RWPE2 (cell line): ENCODE data around the gene DECR2.

Experiments
- ATAC-seq: fragments of 200-7000 bp; cut with Tn5 transposase; 3 replicates; pipeline ENCODE4 v1.9.1; 2021; ENCODE audit warnings: low read depth
- DNase-seq: peaks from one replicate; pipeline ENCODE4 v3.0.0-alpha.2; 2020; ENCODE audit warnings: low spot score
- H3K27ac ChIP-seq: fragments of 450-650 bp; 2 replicates; pipeline ENCODE4 v1.5.1; 2017; ENCODE audit warnings: mild to moderate bottlenecking; ENCODE audit not compliant: poor library complexity, severe bottlenecking
- H3K27me3 ChIP-seq: fragments of 250-450 bp; sonication (Bioruptor Pico); 2 replicates; pipeline ENCODE4 v1.5.1; 2021; ENCODE audit warnings: mild to moderate bottlenecking, moderate library complexity; ENCODE audit not compliant: insufficient read depth, poor library complexity, severe bottlenecking
- H3K36me3 ChIP-seq: fragments of 250-450 bp; sonication (Bioruptor Pico); 2 replicates; pipeline ENCODE4 v1.5.1; 2020; ENCODE audit warnings: low read depth, mild to moderate bottlenecking, moderate library complexity
- H3K4me1 ChIP-seq: fragments of 250-450 bp; sonication (Bioruptor Pico); 2 replicates; pipeline ENCODE4 v1.5.1; 2021; ENCODE audit warnings: mild to moderate bottlenecking, moderate library complexity; ENCODE audit not compliant: insufficient read depth, poor library complexity, severe bottlenecking
- H3K4me3 ChIP-seq: fragments of 250-450 bp; sonication (Bioruptor Pico); 2 replicates; pipeline ENCODE4 v1.5.1; 2021; ENCODE audit warnings: mild to moderate bottlenecking, moderate library complexity; ENCODE audit not compliant: severe bottlenecking
- H3K9me3 ChIP-seq: fragments of 250-450 bp; sonication (Bioruptor Pico); 2 replicates; pipeline ENCODE4 v1.5.1; 2021; ENCODE audit warnings: mild to moderate bottlenecking, moderate library complexity; ENCODE audit not compliant: severe bottlenecking
- TF ChIP-seq, protein P1 (sequence below): fragments of 450-650 bp; IDR thresholded peaks from one replicate; pipeline ENCODE4 v1.5.1; 2017; ENCODE audit warnings: mild to moderate bottlenecking, moderate library complexity; ENCODE audit not compliant: poor library complexity, severe bottlenecking

Gene DECR2

DNA sequence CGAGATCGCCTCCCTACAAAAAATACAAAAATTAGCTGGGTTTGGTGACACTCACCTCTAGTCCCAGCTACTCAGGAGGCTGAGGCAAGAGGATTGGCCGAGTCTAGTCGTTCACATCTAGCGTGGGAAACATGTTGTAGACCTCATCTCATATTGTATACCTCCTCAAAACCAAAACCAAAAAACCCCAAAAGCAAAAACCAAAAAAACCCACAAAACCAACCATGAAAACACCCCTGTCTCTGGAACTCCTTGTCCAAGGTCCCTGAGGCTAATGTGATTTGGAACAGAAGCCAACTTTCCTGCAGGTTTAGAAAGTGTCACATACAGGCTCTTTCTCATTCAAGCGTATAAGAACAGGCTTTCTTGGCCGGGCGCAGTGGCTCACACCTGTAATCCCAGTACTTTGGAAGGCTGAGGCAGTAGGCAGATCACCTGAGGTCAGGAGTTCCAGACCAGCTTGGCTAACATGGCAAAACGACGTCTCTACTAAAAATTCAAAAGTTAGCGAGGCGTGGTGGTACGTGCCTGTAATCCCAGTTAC lies 52.8 kb downstream of the DECR2 start:
- ATAC-seq: no peak
- H3K4me1 ChIP-seq: no peaks in the 10 kb centered on the region
- H3K27ac ChIP-seq: no peak overlapping the region
- TF ChIP-seq, protein P1, sequence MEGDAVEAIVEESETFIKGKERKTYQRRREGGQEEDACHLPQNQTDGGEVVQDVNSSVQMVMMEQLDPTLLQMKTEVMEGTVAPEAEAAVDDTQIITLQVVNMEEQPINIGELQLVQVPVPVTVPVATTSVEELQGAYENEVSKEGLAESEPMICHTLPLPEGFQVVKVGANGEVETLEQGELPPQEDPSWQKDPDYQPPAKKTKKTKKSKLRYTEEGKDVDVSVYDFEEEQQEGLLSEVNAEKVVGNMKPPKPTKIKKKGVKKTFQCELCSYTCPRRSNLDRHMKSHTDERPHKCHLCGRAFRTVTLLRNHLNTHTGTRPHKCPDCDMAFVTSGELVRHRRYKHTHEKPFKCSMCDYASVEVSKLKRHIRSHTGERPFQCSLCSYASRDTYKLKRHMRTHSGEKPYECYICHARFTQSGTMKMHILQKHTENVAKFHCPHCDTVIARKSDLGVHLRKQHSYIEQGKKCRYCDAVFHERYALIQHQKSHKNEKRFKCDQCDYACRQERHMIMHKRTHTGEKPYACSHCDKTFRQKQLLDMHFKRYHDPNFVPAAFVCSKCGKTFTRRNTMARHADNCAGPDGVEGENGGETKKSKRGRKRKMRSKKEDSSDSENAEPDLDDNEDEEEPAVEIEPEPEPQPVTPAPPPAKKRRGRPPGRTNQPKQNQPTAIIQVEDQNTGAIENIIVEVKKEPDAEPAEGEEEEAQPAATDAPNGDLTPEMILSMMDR: no peak
- no peaks in the 10 kb centered on the region; the same call in 1 of the 2 replicates for H3K36me3 ChIP-seq
- no peaks in the 10 kb centered on the region for H3K27me3 ChIP-seq
- H3K4me3 ChIP-seq: no peak overlapping the region
- H3K9me3 ChIP-seq: no peaks in the 10 kb centered on the region
- no peak for DNase-seq

DNA sequence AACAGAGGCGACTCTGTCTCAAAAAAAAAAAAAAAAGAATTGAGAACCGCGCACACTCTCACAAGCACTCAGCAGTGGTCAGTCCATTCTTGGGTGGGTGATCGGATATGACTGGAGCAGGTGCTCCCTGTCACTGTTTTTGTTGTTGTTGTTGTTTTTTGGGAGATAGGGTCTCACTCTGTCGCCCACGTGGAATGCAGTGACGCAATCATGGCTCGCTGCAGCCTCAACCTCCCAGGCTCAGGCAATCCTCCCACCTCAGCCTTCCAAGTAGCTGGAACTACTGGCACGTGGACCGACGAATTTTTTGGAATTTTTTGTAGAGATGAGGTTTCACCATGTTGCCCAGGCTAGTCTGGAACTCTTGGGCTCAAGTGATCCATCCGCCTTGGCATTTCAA lies 53.8 kb downstream of the DECR2 start:
- Histone ChIP-seq H3K27ac (no peak overlapping the region), H3K4me1 (no peaks in the 10 kb centered on the region), H3K4me3 (no peak overlapping the region), H3K9me3 (no peaks in the 10 kb centered on the region), H3K36me3 (no peaks in the 10 kb centered on the region; the same call in 1 of the 2 replicates), H3K27me3 (no peaks in the 10 kb centered on the region)
- DNase-seq (no peak), ATAC-seq (no peak)
- TF ChIP-seq, protein P1: no peak

DNA sequence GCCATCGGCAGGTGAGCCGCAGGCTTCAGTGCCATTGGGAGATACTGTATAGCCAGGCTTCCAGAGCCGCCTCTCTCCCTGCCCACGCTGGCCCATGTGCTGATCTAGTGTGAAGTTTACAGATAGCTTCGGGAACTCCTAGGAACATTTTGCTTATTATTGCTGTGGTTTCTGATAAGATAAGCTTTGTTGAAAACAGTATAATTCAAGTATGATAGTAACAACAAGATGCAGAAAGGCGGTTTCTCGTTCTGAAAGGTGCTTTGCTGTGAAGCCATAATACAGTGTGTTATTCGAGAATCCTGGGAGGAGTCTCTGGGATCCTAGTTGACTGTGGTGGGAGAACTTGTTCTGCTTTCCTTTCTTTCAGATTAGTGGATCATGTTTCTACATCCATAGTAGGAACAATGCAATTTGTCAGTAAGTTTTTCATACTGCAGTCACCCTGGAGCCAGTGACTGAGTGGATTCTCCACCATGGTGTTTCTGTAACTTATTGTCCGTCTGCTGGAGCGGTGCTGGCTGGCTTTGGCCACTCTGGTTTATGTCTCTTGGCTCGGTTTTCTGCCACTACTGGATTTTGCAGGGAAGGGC lies 55.3 kb downstream of the DECR2 start:
- ATAC-seq: 0 out of 3 replicates have a peak, but pooled peaks have one; percentile 25
- peak overlapping the region; percentile 6 for H3K27ac ChIP-seq

DNA sequence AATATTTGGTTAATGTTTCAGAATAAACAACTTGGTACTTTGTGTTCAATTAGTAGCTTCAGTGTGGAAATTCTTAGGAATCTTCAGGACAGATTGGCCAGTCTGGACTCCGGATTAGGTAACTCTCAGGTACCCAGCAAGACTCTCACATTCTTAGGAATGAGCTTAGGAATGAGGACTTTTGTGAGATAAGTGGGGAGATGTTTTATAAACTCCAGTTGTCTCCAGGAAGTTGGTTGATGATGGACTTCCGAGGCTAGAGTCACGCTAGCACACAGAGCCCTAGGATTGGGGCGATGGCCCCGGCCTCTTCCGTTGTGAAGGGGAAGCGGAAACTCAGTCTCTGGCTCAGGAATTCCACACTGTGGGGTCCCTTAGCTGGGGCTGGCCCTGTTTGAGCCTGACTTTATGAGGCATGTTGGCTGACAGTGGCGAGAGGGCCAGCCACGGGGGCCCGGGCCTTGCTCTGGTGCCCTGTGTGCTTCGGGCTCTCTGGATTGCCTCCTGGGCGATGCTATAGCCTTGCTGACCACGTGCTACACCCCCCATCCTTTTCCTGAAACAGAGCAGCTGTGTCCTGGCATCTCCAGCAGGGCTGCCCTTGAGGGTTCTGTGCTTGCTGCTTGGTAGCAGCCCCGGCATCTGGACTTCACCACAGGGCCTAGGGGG lies 56.2 kb downstream of the DECR2 start:
- Histone ChIP-seq H3K4me1 (no peaks in the 10 kb centered on the region), H3K9me3 (no peaks in the 10 kb centered on the region), H3K4me3 (no peak overlapping the region), H3K36me3 (peaks cover 6% of the 10 kb centered on the region), H3K27ac (peak overlapping the region; percentile 6), H3K27me3 (no peaks in the 10 kb centered on the region)
- TF ChIP-seq, protein P1: no peak
- 0 out of 3 replicates have a peak, but pooled peaks have one; percentile 48 for ATAC-seq
- DNase-seq: no peak

More for the DNA sequence above, 55.3 kb downstream of the DECR2 start:
- Histone ChIP-seq H3K4me3 (no peak overlapping the region), H3K4me1 (no peaks in the 10 kb centered on the region), H3K9me3 (no peaks in the 10 kb centered on the region), H3K36me3 (peaks cover 6% of the 10 kb centered on the region), H3K27me3 (no peaks in the 10 kb centered on the region)
- no peak for DNase-seq
- TF ChIP-seq, protein P1: no peak

DNA sequence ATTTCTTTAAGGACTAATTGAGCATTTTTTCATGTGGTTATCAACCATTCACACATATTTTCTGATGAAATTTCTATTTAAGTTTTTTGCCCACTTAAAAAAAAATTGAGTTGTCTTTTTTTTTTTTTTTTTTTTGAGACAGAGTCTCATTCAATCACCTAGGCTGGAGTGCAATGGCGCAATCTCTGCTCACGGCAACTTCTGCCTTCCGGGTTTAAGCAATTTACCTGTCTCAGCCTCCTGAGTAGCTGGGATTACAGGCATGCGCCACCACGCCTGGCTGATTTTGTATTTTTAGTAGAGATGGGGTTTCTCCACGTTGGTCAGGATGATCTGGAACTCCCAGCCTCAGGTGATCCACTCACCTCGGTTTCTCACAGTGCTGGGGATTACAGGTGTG lies 58.1 kb downstream of the DECR2 start:
- Histone ChIP-seq H3K27me3 (no peaks in the 10 kb centered on the region), H3K4me3 (no peak overlapping the region), H3K9me3 (no peaks in the 10 kb centered on the region), H3K4me1 (no peaks in the 10 kb centered on the region), H3K36me3 (peaks cover 9% of the 10 kb centered on the region), H3K27ac (no peak overlapping the region)
- TF ChIP-seq, protein P1: no peak
- DNase-seq: no peak
- no peak for ATAC-seq
